ENCODE results near the gene NDUFAF2.
"Not testable (repeated sequence)": the region's sequence is repeated elsewhere in the genome, so short reads cannot be mapped to it uniquely, and the experiment has no call there.

NDUFAF2 gene

GRCh38 chr5:61163905-61164304 lies 218.9 kb downstream of the NDUFAF2 start:
- no peak overlapping the region for H3K4me3 Mint-ChIP-seq
- H3K36me3 Mint-ChIP-seq (ENCODE audit: low read depth), result peaks cover 33% of the 10 kb centered on the region
- H3K27ac Mint-ChIP-seq, result no peak overlapping the region

GRCh38 chr5:61167382-61167781 lies 222.4 kb downstream of the NDUFAF2 start:
- H3K36me3 Mint-ChIP-seq (ENCODE audit: low read depth), result peaks cover 6% of the 10 kb centered on the region
- H3K27ac Mint-ChIP-seq, result no peak overlapping the region
- no peaks in the 10 kb centered on the region for H3K27me3 Mint-ChIP-seq
- H3K9me3 Mint-ChIP-seq, result no peaks in the 10 kb centered on the region
- no peak overlapping the region for H3K4me3 Mint-ChIP-seq
- intact Hi-C loops (cut with micrococcal nuclease), result no loop called here
- peaks cover 22% of the 10 kb centered on the region for H3K4me1 Mint-ChIP-seq (ENCODE audit: low read depth)

More at GRCh38 chr5:61163905-61164304, 218.9 kb downstream of the NDUFAF2 start:
- H3K4me1 Mint-ChIP-seq (ENCODE audit: low read depth), result peaks cover 47% of the 10 kb centered on the region
- H3K27me3 Mint-ChIP-seq, result no peaks in the 10 kb centered on the region
- no peaks in the 10 kb centered on the region for H3K9me3 Mint-ChIP-seq
- intact Hi-C loops (cut with micrococcal nuclease), result loop anchor here (2.0 to 5.0 kb wide), 2 partner anchors 113 to 245 kb away; no protein-coding TSS in a partner anchor

DNA sequence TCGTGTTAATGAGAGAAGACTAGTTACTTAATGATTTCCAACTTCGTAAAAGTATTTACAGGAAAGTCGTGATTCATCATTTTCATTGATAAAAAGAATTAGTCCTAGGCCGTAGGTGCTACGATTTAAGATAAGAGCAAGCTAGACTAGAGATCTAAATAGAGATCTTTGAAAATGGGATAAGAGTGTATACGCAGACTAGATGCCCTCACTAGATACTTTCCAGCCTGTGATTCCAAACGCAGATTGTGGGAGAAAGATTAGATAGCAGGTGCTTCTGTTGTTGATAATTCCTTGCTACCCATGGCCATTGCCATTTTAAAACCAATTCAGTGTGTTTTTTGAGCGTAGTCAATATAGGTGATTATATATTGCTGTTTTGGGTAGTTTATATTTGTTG lies 223.9 kb downstream of the NDUFAF2 start:
- Mint-ChIP-seq H3K4me1 (ENCODE audit: low read depth) (peaks cover 8% of the 10 kb centered on the region), H3K27ac (no peak overlapping the region), H3K4me3 (no peak overlapping the region), H3K9me3 (no peaks in the 10 kb centered on the region), H3K27me3 (no peaks in the 10 kb centered on the region), H3K36me3 (ENCODE audit: low read depth) (no peaks in the 10 kb centered on the region)
- intact Hi-C loops (cut with micrococcal nuclease), result no loop called here

DNA sequence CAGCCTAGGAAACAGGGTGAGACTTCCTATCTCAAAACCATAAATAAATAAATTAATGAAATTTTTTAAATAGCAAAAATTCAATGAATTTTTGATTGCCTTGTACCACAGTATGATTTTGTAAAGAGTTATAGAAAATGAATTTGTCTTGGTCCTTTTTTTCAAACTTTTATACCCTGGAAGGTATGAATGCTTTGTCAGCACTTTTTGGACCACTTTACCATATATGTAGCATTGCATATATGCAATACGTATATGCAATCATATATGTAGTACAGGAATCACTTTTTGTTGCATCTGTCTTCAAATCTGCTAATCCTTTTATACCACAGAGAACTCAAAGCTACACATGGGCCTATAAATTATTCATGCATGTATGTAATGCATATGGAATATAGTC lies 226.5 kb downstream of the NDUFAF2 start:
- H3K36me3 Mint-ChIP-seq (ENCODE audit: low read depth), result peaks cover under 1% of the 10 kb centered on the region
- no peak overlapping the region for H3K27ac Mint-ChIP-seq
- intact Hi-C loops (cut with micrococcal nuclease), result loop anchor here (10.0 kb wide), 1 partner anchor 53 kb away; no protein-coding TSS in a partner anchor

GRCh38 chr5:61176631-61177030 lies 231.6 kb downstream of the NDUFAF2 start:
- H3K9me3 Mint-ChIP-seq, result no peaks in the 10 kb centered on the region
- no peak overlapping the region for H3K4me3 Mint-ChIP-seq
- H3K4me1 Mint-ChIP-seq (ENCODE audit: low read depth), result peaks cover 20% of the 10 kb centered on the region
- intact Hi-C loops (cut with micrococcal nuclease), result loop anchor here (10.0 kb wide), 1 partner anchor 48 kb away; no protein-coding TSS in a partner anchor
- peaks cover 4% of the 10 kb centered on the region for H3K36me3 Mint-ChIP-seq (ENCODE audit: low read depth)
- H3K27me3 Mint-ChIP-seq, result no peaks in the 10 kb centered on the region
- peak overlapping the region; percentile 0 for H3K27ac Mint-ChIP-seq

More for the DNA sequence above, 226.5 kb downstream of the NDUFAF2 start:
- Mint-ChIP-seq H3K27me3 (no peaks in the 10 kb centered on the region), H3K9me3 (no peaks in the 10 kb centered on the region), H3K4me1 (ENCODE audit: low read depth) (peaks cover 6% of the 10 kb centered on the region), H3K4me3 (no peak overlapping the region)

DNA sequence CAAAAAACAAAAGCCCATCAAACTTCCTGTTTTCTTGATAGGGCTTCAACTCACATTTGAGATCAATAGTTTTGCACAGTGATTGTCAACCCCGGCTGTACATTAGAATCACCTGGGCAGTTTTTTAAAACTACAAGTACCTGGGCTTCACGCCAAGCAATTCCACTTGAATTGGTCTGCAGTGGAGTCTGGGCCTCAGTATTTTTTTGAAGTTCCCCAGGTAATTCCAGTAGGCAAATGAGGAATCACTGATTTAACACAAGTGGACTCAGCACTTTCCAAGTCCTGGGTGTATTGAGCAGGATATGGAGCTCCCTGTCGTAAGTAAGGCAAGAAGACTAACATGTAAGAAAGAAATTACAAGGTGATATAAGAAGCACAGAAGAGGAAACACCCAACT lies 232.1 kb downstream of the NDUFAF2 start:
- H3K9me3 Mint-ChIP-seq, result no peaks in the 10 kb centered on the region
- intact Hi-C loops (cut with micrococcal nuclease), result loop anchor here (10.0 kb wide), 1 partner anchor 48 kb away; no protein-coding TSS in a partner anchor
- peaks cover 25% of the 10 kb centered on the region for H3K4me1 Mint-ChIP-seq (ENCODE audit: low read depth)
- H3K4me3 Mint-ChIP-seq, result no peak overlapping the region
- H3K27me3 Mint-ChIP-seq, result no peaks in the 10 kb centered on the region
- peaks cover 4% of the 10 kb centered on the region for H3K36me3 Mint-ChIP-seq (ENCODE audit: low read depth)
- peak overlapping the region; percentile 0 for H3K27ac Mint-ChIP-seq

DNA sequence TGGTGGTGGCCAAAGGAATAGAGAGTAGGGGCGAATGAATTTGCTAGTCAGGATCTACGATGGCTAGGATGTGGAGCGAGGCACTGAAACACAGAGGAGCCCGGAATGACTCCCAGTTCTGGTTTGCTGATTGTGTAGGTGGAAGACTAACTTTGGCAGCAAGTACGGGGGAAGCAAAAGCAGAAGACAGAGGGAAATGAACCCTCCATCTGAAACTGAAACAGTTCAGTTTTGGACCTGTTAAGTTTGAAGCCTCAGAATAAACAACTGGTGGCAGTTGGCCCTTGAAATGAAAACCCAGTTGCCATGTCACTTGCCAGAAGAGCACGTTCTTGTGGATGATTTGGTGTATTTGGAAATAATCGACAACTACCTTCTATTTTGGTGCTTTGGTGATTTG lies 232.7 kb downstream of the NDUFAF2 start:
- Mint-ChIP-seq H3K36me3 (ENCODE audit: low read depth) (peaks cover 4% of the 10 kb centered on the region), H3K27me3 (no peaks in the 10 kb centered on the region), H3K27ac (no peak overlapping the region), H3K9me3 (no peaks in the 10 kb centered on the region), H3K4me3 (no peak overlapping the region), H3K4me1 (ENCODE audit: low read depth) (peaks cover 31% of the 10 kb centered on the region)
- intact Hi-C loops (cut with micrococcal nuclease), result loop anchor here (10.0 kb wide), 1 partner anchor 47 kb away; no protein-coding TSS in a partner anchor

DNA sequence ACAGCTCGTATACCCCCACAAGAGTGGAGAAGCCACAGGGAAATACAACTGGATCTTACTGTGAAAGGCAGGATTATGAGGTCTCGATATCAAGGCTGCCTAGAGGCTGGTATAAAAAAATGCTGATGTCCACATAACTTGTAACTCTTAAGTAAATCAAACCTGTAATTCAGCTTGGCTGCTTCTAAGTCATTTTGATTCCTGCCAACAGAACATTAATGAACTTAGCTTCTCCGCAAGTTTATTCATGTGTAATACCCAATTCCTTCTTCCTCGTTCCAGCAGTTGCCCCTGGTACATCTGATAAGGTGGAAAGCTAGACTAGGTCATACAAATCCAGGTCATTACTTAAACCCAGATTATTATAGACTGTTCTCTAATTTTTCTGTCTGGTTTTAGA lies 233.7 kb downstream of the NDUFAF2 start:
- H3K4me1 Mint-ChIP-seq (ENCODE audit: low read depth), result peaks cover 36% of the 10 kb centered on the region
- no peaks in the 10 kb centered on the region for H3K9me3 Mint-ChIP-seq
- no peak overlapping the region for H3K27ac Mint-ChIP-seq
- no peaks in the 10 kb centered on the region for H3K27me3 Mint-ChIP-seq
- peaks cover 4% of the 10 kb centered on the region for H3K36me3 Mint-ChIP-seq (ENCODE audit: low read depth)
- intact Hi-C loops (cut with micrococcal nuclease), result loop anchor here (10.0 kb wide), 1 partner anchor 46 kb away; no protein-coding TSS in a partner anchor
- H3K4me3 Mint-ChIP-seq, result no peak overlapping the region

DNA sequence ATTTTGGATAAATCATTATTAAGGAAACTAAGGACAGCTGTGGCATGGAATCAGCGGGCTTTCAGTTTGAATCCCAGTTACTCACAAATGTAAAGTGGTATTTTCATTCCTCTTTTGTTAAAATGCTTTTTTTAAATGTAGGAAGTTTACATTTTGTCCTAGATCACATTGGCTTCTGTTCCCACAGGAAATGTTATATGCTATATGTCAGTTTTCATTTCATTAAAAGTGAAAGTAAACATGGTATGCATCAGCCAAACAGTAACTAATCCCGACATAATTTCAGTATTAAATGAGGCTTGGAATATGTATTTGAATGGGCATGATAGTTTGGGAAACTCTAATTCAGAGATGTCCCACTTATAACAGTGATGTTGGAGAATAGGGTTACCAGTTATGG lies 235.9 kb downstream of the NDUFAF2 start:
- H3K36me3 Mint-ChIP-seq (ENCODE audit: low read depth), result peaks cover 4% of the 10 kb centered on the region
- no peaks in the 10 kb centered on the region for H3K9me3 Mint-ChIP-seq
- peaks cover 36% of the 10 kb centered on the region for H3K4me1 Mint-ChIP-seq (ENCODE audit: low read depth)
- intact Hi-C loops (cut with micrococcal nuclease), result no loop called here
- no peak overlapping the region for H3K4me3 Mint-ChIP-seq
- no peak overlapping the region for H3K27ac Mint-ChIP-seq
- H3K27me3 Mint-ChIP-seq, result no peaks in the 10 kb centered on the region

DNA sequence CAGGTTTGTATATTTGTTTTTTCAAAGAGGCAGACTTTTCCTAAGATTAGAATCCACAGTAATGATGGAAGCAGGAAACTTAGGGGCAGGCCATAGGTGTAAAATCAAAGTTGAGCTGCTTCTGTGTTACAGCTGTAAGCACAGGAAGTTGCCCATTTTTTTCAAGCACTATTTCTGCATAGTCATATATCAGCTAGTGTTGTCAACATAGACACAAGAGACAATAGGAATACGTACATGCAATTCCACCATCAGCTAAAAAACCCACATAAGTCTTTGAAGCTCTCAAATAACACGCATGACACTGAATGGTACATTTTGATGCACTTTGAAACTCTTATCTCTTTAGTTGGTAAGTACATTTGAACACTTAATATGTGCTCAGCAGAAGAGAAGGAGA lies 237.4 kb downstream of the NDUFAF2 start:
- Mint-ChIP-seq H3K4me1 (ENCODE audit: low read depth) (peaks cover 36% of the 10 kb centered on the region), H3K4me3 (no peak overlapping the region), H3K27ac (peak overlapping the region; percentile 60), H3K27me3 (no peaks in the 10 kb centered on the region), H3K36me3 (ENCODE audit: low read depth) (no peaks in the 10 kb centered on the region), H3K9me3 (peaks cover 7% of the 10 kb centered on the region)
- intact Hi-C loops (cut with micrococcal nuclease), result no loop called here

DNA sequence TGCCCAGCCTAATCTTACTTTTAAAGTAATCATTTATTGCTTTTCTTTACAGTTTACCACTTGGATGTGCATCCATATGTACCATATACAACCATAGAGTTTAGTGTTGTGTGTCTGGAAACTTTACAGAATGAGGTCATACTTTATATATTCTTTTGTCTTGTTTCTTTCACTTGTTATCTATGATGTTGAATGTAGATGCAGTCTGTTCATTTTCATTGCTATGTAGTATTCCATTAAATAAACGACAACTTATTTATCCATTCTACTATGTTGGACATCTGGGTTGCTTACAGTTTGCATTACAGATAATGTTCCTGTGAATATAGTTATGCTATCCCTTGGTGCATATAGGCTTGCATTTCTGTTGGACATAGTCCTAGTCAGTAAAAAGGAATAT lies 238.5 kb downstream of the NDUFAF2 start:
- Mint-ChIP-seq H3K27ac (no peak overlapping the region), H3K4me3 (no peak overlapping the region), H3K9me3 (peaks cover 7% of the 10 kb centered on the region), H3K27me3 (no peaks in the 10 kb centered on the region), H3K36me3 (ENCODE audit: low read depth) (no peaks in the 10 kb centered on the region), H3K4me1 (ENCODE audit: low read depth) (peaks cover 38% of the 10 kb centered on the region)
- intact Hi-C loops (cut with micrococcal nuclease), result no loop called here

DNA sequence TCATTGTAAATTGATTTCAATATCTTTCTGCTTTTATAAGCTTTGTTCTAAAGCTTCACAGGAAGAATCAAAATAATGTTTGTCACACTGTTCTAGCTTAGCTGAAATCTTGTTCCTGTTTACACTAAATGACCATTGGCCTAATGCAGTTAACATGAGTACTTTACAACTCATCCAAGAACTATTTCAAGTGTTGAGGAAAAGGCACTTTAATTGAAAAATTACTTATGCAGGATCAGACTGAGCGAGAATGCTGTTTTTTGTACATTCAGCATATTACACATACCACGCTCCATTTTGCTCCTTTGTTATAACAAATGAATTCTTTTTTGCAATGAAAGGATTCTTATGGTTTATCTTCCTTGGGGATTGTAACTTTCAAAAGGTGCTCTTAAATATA lies 239.7 kb downstream of the NDUFAF2 start:
- Mint-ChIP-seq H3K4me3 (no peak overlapping the region), H3K4me1 (ENCODE audit: low read depth) (peaks cover 38% of the 10 kb centered on the region), H3K27ac (no peak overlapping the region), H3K27me3 (no peaks in the 10 kb centered on the region), H3K36me3 (ENCODE audit: low read depth) (no peaks in the 10 kb centered on the region), H3K9me3 (peaks cover 13% of the 10 kb centered on the region)
- intact Hi-C loops (cut with micrococcal nuclease), result no loop called here

- Mint-ChIP-seq H3K27me3 (no peaks in the 10 kb centered on the region), H3K27ac (no peak overlapping the region), H3K4me3 (no peak overlapping the region), H3K36me3 (ENCODE audit: low read depth) (peaks cover 5% of the 10 kb centered on the region), H3K9me3 (peaks cover 19% of the 10 kb centered on the region), H3K4me1 (ENCODE audit: low read depth) (peaks cover 36% of the 10 kb centered on the region)
- intact Hi-C loops (cut with micrococcal nuclease), result no loop called here
These were observed 241.6 kb downstream of the NDUFAF2 start for GRCh38 chr5:61186634-61187033.

DNA sequence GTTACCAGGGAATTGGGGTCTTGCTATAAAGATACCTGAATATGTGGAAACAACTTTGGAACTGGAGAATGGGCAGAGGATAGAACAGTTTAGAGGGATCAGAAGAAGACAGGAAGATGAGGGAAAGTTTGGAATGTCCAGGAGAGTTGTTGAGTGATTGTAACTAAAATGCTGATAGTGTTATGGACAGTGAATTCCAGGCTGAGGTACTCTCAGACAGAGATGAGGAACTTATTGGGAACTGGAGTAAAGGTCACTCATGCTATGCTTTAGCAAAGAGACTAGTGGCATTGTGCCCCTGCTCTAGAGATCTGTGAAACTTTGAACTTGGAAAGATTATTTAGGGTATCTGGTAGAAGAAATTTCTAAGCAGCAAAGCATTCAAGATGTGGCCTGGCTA lies 242.3 kb downstream of the NDUFAF2 start:
- H3K27ac Mint-ChIP-seq; H3K4me3 Mint-ChIP-seq; H3K36me3 Mint-ChIP-seq (ENCODE audit: low read depth); H3K27me3 Mint-ChIP-seq; intact Hi-C loops (cut with micrococcal nuclease): not testable (repeated sequence)
- Mint-ChIP-seq H3K4me1 (ENCODE audit: low read depth) (peaks cover 29% of the 10 kb centered on the region), H3K9me3 (peaks cover 26% of the 10 kb centered on the region)

- not testable (repeated sequence) for H3K27me3 Mint-ChIP-seq
These were observed 242.8 kb downstream of the NDUFAF2 start for GRCh38 chr5:61187826-61188225.

More at GRCh38 chr5:61187826-61188225, 242.8 kb downstream of the NDUFAF2 start:
- intact Hi-C loops (cut with micrococcal nuclease); H3K4me3 Mint-ChIP-seq; H3K27ac Mint-ChIP-seq; H3K36me3 Mint-ChIP-seq (ENCODE audit: low read depth): not testable (repeated sequence)
- H3K9me3 Mint-ChIP-seq, result peaks cover 31% of the 10 kb centered on the region
- H3K4me1 Mint-ChIP-seq (ENCODE audit: low read depth), result peaks cover 24% of the 10 kb centered on the region

Data from dendritic cell treated with granulocyte-macrophage colony-stimulating factor and Interleukin-4, amounts not matched to agents 40 ng/mL and 50 ng/mL, for 4 days (primary cell).